GM18867 (cell line): Measurements from ENCODE around the gene CTBP2.

Source experiments
- ATAC-seq: cut with Tn5 transposase; IDR thresholded peaks from one replicate; pipeline ENCODE4 v1.9.1; 2021; ENCODE audit warnings: mild to moderate bottlenecking, moderate library complexity; ENCODE audit not compliant: unreplicated experiment

Gene CTBP2

DNA sequence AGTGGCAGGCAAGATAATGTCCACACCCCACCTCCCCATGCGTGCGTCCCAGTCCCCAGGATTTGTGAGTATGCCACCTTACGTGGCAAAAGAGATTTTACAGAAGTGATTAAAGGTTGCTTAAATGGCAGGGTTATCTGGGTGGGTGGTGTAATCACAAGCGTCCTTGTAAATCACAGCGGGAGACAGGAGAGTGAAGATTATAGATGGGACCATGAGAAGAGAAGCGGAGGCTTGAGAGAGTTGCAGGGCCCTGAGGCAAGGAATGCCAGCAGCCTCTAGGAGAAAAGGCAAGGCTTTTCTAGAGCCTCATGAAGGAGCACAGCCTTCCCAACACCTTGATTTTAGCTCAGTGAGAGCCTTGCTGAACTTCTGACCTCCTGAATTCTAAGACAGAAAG, 208.2 kb downstream of the CTBP2 start:
- no peak for ATAC-seq

- ATAC-seq = no peak
Measured at GRCh38 chr10:124949543-124949942, 210.8 kb downstream of the CTBP2 start.

DNA sequence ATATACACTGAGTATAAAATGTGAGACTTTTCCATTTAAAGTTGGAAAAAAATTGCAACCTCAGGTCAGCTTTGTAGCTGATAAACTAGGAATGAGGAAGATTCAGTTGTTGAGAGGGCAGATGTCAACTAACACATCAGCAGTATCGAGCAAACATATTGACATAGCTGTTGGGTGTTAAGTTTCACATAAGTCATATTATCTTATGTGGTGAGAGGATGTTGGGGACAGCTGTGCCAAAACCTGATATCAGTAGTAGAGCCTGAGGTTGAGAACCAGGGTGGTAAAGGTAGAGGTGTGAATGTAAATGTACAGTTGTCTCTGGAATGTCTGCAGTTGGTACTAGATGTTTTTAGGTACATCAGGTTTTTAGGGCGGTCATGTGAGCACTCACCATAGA, 213.4 kb downstream of the CTBP2 start:
- ATAC-seq = peak; percentile 52

GRCh38 chr10:124944982-124945381, 215.4 kb downstream of the CTBP2 start:
- no peak for ATAC-seq

DNA sequence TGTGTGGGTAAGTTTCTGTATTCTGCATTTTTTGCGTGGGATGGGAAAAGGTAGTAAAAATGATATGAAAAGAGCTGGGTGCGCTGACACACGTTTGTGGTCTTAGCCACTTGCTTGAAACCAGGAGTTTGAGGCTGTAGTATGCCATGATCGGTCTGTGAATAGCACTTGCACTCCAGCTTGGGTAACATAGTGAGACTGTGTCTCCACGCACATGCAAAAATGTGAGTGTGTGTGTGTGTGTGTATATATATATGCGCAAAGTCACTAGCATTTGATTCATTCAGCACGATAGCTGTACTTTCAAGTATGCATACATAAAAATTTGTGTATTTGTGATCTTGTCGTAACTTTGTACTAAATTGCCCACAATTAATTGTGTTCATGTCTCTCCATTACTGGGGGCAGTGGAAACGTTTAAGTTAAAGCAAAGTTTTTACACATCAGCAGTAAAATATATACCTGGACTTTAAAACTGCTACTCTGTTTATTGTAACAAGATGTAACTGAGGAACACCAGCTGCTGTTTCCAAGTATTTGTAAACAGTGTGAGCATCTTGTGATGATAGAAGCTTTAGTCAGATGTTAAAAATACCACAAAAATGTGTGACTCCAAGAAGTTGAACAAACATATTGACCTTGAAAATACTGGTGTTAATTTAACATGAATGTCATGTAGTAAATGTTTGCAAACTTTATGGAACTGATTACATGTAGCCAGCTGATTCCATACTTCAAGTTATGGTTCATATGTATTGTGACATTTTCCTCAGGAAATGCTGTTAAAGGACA, 216.9 kb downstream of the CTBP2 start:
- no peak for ATAC-seq

DNA sequence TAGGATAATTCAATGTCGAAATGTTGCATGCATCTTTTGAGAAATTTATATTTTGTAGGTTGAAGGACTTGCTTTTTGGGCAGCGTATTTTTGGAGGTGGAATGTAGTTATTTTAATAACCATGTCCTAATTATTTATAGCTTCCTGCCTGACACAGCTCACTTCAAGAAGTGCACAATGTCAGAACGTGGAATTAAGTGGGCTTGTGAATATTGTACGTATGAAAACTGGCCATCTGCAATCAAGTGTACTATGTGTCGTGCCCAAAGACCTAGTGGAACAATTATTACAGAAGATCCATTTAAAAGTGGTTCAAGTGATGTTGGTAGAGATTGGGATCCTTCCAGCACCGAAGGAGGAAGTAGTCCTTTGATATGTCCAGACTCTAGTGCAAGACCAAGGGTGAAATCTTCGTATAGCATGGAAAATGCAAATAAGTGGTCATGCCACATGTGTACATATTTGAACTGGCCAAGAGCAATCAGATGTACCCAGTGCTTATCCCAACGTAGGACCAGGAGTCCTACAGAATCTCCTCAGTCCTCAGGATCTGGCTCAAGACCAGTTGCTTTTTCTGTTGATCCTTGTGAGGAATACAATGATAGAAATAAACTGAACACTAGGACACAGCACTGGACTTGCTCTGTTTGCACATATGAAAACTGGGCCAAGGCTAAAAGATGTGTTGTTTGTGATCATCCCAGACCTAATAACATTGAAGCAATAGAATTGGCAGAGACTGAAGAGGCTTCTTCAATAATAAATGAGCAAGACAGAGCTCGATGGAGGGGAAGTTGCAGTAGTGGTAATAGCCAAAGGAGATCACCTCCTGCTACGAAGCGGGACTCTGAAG, 217.8 kb downstream of the CTBP2 start:
- no peak for ATAC-seq

DNA sequence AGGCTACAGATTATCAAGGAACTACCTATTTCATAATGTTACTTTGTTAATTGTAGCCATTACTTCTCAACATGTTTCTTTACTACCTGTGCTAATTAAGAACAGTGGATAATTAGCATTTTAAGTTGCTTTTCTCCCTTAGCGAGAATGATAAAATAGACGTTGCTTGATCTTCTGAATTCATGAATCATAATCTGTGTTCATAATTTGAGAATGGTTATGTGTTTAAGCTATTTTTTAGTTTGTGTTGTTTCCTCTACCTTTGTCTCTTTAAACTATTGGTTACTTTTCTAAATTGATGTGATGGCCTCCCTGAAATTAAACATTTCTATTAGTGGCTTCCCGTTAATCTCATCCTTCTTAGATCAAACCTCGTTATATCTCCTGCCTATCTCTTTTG, 218.5 kb downstream of the CTBP2 start, which contains the start of gene ZRANB1:
ZRANB1 (plus strand) TSS at position 301 of the 400 bp plus-strand sequence. CDS start 371 bp downstream, outside the sequence.
- no peak for ATAC-seq

- no peak for ATAC-seq
Measured at GRCh38 chr10:124939290-124939689, 221.1 kb downstream of the CTBP2 start.

DNA sequence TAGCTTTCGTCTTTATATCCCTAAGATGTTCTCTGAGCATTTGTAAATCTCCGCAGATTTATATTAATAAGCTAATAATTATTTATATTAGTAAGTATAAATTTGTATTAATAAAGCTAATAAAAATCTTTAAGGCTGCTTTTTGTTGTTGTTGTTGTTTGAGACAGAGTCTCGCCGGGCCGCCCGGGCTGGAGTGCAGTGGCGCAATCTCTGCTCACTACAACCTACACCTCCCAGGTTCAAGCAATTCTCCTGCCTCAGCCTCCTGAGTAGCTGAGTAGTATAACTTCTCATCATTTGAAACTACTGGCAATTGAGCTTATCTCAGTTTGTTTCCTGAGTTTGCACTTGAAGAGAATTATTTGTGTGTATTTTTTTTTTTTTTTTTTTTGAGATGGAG, 223.6 kb downstream of the CTBP2 start:
- ATAC-seq = no peak

GRCh38 chr10:124935946-124936345, 224.4 kb downstream of the CTBP2 start:
- no peak for ATAC-seq
